22Rv1 (cell line): Measurements from ENCODE around the gene CAMK1D.
A peak's percentile ranks its signal among the peaks of the same experiment; 100 is the strongest.

ENCODE experiments used
- H3K27ac ChIP-seq: fragments of 450-650 bp; 2 replicates; pipeline ENCODE4 v1.5.1; 2017
- ZFX ChIP-seq: fragments of 450-650 bp; IDR thresholded peaks from 2 replicates; pipeline ENCODE4 v1.6.1; 2017; ENCODE audit warnings: antibody characterized with exemption, borderline replicate concordance
- TF ChIP-seq, protein P1 (sequence below): fragments of 450-650 bp; IDR thresholded peaks from 2 replicates; pipeline ENCODE4 v1.5.1; 2017; ENCODE audit warnings: mild to moderate bottlenecking

Gene CAMK1D

DNA sequence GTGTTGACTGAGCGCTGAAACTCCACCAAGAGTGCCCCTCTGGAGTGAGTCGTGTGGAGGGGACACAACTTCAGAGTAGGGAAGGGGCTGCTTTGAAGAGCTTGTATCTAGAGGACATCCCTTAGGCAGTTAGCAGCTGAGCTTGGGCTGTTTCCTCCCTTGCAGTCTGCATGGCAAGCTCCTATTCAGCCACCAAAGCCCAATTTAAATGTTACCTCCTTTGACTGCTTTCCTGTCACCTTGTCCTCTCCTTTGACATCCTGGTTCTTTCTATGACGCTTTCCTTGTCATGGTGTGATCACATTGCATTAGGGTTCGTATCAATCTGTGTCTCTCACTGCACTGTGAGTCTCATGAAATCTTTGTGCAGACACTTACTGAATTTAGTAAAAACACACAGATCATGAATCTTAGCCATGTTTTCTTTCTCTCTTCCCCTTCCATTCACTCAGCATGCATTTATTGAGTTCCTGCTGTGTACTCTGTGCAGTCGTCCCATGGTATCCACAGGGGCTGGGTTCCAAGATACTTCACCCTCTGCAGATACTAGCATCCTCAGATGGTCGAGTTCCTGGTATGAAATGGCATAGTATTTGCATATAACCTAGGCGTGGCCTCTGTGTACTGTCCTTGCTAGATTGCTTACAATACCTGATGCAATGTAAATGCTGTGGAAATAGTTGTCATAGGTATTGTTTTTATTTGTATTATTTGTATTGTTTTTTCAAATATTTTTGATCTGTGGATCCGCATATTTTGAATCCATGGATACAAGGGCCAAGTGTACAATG lies 423.6 kb downstream of the CAMK1D start:
- TF ChIP-seq, protein P1, sequence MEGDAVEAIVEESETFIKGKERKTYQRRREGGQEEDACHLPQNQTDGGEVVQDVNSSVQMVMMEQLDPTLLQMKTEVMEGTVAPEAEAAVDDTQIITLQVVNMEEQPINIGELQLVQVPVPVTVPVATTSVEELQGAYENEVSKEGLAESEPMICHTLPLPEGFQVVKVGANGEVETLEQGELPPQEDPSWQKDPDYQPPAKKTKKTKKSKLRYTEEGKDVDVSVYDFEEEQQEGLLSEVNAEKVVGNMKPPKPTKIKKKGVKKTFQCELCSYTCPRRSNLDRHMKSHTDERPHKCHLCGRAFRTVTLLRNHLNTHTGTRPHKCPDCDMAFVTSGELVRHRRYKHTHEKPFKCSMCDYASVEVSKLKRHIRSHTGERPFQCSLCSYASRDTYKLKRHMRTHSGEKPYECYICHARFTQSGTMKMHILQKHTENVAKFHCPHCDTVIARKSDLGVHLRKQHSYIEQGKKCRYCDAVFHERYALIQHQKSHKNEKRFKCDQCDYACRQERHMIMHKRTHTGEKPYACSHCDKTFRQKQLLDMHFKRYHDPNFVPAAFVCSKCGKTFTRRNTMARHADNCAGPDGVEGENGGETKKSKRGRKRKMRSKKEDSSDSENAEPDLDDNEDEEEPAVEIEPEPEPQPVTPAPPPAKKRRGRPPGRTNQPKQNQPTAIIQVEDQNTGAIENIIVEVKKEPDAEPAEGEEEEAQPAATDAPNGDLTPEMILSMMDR: no peak
- no peak for TF ChIP-seq ZFX
- no peak overlapping the region for H3K27ac ChIP-seq

DNA sequence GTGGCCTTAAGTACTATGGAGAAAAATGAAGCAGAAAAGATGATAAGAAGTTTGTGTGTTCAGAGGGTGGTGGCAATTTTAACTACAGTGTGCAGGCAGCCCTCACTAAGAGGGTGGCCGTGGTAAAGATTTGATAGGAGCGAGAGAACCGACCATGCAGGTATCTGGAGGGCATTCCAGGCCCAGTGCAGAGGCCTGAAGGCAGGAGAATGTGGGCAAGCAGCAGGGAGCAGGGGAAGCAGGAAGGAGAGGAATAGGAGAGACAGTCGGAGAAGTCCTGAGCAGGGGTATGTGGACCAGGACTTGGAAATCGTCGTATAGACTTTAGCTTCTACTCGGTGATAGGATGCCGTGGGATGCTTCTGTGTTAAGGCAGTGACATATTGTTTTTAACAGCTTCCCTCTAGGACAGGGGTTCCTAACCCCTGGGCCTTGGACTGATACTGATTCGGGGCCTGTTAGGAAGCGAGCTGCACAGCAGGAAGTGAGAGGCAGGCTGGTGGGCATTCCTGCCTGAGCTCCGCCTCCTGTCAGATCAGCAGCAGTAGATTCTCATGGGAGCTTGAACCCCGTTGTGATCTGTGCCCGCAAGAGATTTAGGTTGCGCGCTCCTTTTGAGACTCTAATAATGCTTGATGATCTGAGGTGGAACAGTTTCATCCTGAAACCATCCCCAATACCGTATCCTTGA lies 425.0 kb downstream of the CAMK1D start:
- no peak overlapping the region for H3K27ac ChIP-seq
- TF ChIP-seq ZFX: no peak
- TF ChIP-seq, protein P1: no peak

DNA sequence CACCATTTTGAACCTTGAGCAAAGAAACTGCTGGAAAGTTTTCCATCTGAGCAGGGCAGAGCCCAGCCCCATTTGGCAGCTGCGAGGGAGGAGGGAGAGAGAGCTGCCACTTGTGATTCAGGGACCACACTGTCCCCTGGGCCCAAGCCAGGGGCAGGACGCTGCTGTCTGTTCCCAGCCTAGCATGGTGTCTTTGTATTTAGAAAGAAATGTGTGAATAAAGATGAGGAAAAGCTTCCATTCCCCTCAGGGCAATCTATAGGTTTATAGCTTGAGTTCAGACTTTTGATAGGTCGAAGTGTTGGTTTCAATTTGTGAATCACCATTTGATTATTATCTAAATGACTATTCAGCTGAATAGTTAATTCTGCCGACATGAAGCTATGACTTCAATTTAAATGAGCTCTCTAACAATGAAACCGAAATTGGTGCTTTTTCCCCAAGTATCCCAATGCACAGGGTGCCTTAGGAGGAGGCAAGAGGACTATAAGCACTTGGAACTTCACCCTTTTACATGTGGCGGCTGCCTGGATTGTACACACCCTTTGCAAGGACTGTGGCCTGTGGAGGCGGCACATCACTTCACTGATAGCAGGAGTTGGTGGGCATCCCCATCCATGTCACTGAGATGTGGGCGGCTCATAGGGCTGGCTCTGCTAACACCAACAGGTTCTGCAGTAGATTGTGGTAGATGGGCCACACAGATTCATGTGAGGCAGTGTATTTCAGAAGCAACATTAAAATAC lies 428.7 kb downstream of the CAMK1D start:
- H3K27ac ChIP-seq: no peak overlapping the region
- TF ChIP-seq, protein P1: no peak
- TF ChIP-seq ZFX: no peak

DNA sequence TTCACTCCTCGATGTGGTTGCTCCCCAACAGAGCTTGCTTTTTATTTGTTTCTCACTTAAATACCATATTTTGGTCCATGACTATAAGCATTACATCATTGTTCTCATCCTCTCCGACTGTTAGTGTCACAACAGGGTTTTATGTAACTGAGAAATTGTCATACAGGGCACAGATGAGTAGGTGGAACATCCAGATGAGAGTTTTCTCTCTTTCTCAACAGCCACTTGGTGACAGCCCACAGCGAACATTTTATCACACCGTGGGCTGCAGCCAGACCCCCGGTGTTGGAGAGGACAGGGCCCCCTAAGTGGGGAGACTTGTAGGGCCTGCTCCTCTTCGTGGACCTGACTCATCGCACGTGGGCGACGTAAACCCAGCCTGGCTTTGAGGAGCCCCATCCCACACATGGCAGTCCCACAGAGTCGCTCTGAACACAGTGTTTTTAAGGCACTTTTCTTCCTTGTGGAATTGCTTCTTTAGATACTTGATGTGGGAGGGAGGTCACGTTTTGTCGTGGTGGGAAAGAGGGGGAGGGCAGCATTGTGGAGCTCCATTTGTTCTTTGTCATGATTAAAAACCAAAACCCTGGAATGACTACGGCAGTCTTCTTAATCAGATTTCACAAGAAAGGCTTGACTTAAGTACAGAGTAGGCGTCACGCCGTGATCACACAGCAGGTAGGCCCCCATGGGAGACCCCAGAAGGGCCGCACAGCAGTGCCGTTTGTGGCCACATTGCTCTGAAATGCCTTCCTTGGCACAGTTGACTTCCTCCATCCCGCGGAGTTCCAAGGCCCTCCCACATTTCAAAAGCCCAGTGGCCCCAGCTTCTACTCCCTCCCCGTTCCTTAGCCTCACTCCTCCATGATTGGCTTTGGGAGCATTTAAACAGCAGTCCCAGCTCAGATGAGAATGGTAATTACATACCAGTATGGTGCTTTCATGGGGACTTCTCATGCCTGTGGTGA lies 431.6 kb downstream of the CAMK1D start:
- no peak overlapping the region for H3K27ac ChIP-seq
- no peak for TF ChIP-seq ZFX
- TF ChIP-seq, protein P1: no peak

DNA sequence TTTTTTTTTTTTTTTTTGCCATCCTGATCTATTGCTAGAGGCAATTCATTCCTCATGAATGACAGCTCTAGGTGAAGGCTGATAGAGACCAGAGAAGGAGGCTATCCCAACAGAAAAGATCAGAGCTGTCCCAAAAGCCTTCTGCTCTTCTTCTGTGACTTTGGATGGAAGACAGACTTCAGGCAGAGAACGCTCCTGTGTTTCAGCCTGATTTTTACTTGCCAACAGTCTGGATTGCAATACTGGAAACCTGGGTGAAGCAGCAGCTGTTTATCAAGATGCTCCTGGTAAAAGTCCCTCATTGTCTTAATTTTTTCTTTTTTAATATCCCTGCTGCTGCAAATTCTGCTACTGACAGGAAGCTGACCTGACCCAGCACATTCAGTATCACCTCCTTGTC lies 432.6 kb downstream of the CAMK1D start:
- H3K27ac ChIP-seq: no peak overlapping the region
- TF ChIP-seq, protein P1: no peak
- TF ChIP-seq ZFX: no peak

DNA sequence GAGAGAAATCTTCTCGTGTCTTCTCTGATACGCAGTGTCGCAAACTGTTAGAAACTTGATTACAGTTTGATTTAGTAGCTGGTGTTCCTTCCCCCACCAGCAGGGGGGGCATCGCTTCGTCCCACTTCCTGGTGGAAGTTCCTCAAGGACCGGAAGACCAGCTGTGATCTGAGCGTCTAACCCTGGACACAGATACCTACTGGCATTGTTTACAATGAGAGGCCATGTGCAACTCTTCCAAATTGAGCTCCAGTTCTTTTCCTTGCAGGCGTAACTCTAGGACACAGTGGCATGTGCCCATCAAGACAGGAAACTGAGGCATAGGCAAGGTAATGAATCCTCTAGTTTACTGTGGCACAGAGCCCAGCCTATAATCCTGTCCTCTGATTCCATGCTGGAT lies 433.2 kb downstream of the CAMK1D start:
- no peak for TF ChIP-seq ZFX
- TF ChIP-seq, protein P1: peak; percentile 84
- no peak overlapping the region for H3K27ac ChIP-seq
